HuH-7 (cell line): ENCODE results near the gene FARS2.

Experiments used
- DNase-seq: peaks from one replicate; pipeline ENCODE4 v3.0.0; 2011; ENCODE audit warnings: low spot score

Gene FARS2

GRCh38 chr6:5287205-5287965 lies 26.1 kb downstream of the FARS2 start:
- no peak for DNase-seq

GRCh38 chr6:5287966-5288297 lies 26.6 kb downstream of the FARS2 start:
- DNase-seq, result no peak

- DNase-seq, result no peak
Observed at GRCh38 chr6:5290097-5290496, 28.8 kb downstream of the FARS2 start.

GRCh38 chr6:5290500-5290899 lies 29.2 kb downstream of the FARS2 start:
- no peak for DNase-seq

- DNase-seq, result no peak
Observed at GRCh38 chr6:5292154-5292553, 30.8 kb downstream of the FARS2 start.

- no peak for DNase-seq
Observed at GRCh38 chr6:5293692-5294091, 32.4 kb downstream of the FARS2 start.

- DNase-seq, result no peak
Observed at GRCh38 chr6:5294392-5295211, 33.3 kb downstream of the FARS2 start.

- no peak for DNase-seq
Observed at GRCh38 chr6:5295623-5296022, 34.3 kb downstream of the FARS2 start.

- no peak for DNase-seq
Observed at GRCh38 chr6:5300206-5300764, 39.0 kb downstream of the FARS2 start.

- DNase-seq, result no peak
Observed at GRCh38 chr6:5302220-5302946, 41.1 kb downstream of the FARS2 start.

- peak; percentile 37 for DNase-seq
Observed at GRCh38 chr6:5302995-5303622, 41.8 kb downstream of the FARS2 start.

- DNase-seq, result no peak
Observed at GRCh38 chr6:5303682-5304081, 42.4 kb downstream of the FARS2 start.

GRCh38 chr6:5305968-5306626 lies 44.8 kb downstream of the FARS2 start:
- no peak for DNase-seq

- DNase-seq, result no peak
Observed at GRCh38 chr6:5307058-5307457, 45.7 kb downstream of the FARS2 start.

- DNase-seq, result no peak
Observed at GRCh38 chr6:5308066-5308465, 46.8 kb downstream of the FARS2 start.

GRCh38 chr6:5314191-5314865 lies 53.0 kb downstream of the FARS2 start:
- DNase-seq, result no peak

- no peak for DNase-seq
Observed at GRCh38 chr6:5315881-5316280, 54.6 kb downstream of the FARS2 start.

GRCh38 chr6:5316951-5317350 lies 55.6 kb downstream of the FARS2 start:
- no peak for DNase-seq

- no peak for DNase-seq
Observed at GRCh38 chr6:5318617-5319272, 57.4 kb downstream of the FARS2 start.

- DNase-seq, result no peak
Observed at GRCh38 chr6:5323979-5324378, 62.7 kb downstream of the FARS2 start.
